NT2/D1 (cell line): ENCODE results near the gene FERMT2.

Experiments used
- DNase-seq: peaks from one replicate; pipeline ENCODE4 v3.0.0-alpha.2; 2011; ENCODE audit warnings: low read depth, low spot score
- H3K27me3 ChIP-seq: 2 replicates; pipeline ENCODE4 v1.6.0; 2011; ENCODE audit warnings: mild to moderate bottlenecking; ENCODE audit not compliant: insufficient read length, insufficient read depth
- H3K36me3 ChIP-seq: 2 replicates; pipeline ENCODE4 v1.6.1; 2011; ENCODE audit warnings: mild to moderate bottlenecking, low read length, mixed read lengths; ENCODE audit not compliant: insufficient read depth, insufficient read length
- H3K4me1 ChIP-seq: 2 replicates; pipeline ENCODE4 v1.5.1; 2011; ENCODE audit not compliant: insufficient read depth, insufficient read length
- H3K4me3 ChIP-seq: 2 replicates; pipeline ENCODE4 v1.5.1; 2011; ENCODE audit warnings: low read depth; ENCODE audit not compliant: insufficient read length
- H3K9ac ChIP-seq: 2 replicates; pipeline ENCODE4 v1.6.0; 2011; ENCODE audit warnings: low read depth; ENCODE audit not compliant: insufficient read length
- H3K9me3 ChIP-seq: 2 replicates; pipeline ENCODE4 v1.5.1; 2011; ENCODE audit warnings: mild to moderate bottlenecking, low read length; ENCODE audit not compliant: insufficient read depth
- SUZ12 ChIP-seq: IDR thresholded peaks from 2 replicates; pipeline ENCODE4 v1.6.1; 2011; ENCODE audit not compliant: insufficient read length, insufficient read depth; ENCODE audit errors: extremely low read depth
- YY1 ChIP-seq: IDR thresholded peaks from 2 replicates; pipeline ENCODE4 v1.6.1; 2011; ENCODE audit not compliant: insufficient read length, insufficient read depth
- ZNF274 ChIP-seq: IDR thresholded peaks from 2 replicates; pipeline ENCODE4 v1.6.1; 2011; ENCODE audit warnings: mild to moderate bottlenecking, low read depth, low read length

The FERMT2 gene

GRCh38 chr14:52808101-52808500 is 142.7 kb downstream of the FERMT2 start:
- H3K36me3 ChIP-seq: no peaks in the 10 kb centered on the region
- H3K27me3 ChIP-seq: no peaks in the 10 kb centered on the region
- no peak overlapping the region for H3K9ac ChIP-seq
- H3K9me3 ChIP-seq: no peaks in the 10 kb centered on the region
- TF ChIP-seq SUZ12 (no peak), YY1 (no peak), ZNF274 (no peak)
- DNase-seq: no peak
- H3K4me3 ChIP-seq: no peak overlapping the region
- no peaks in the 10 kb centered on the region for H3K4me1 ChIP-seq
